ENCODE measurements around the gene CD38.

- no peak for TF ChIP-seq CTCF (conservative IDR thresholded peaks at IDR 0.05; ENCODE audit: low read depth, low read length)
- TF ChIP-seq EZH2 (IDR thresholded peaks at IDR 0.05; ENCODE audit: borderline replicate concordance, low read depth, low read length, poor library complexity, severe bottlenecking) = no peak
Observed at GRCh38 chr4:15742083-15742582, 36.0 kb upstream of the CD38 start.

Measured in A673 (cell line).